Measurements from ENCODE around the gene DLL3.

DLL3 gene

DNA sequence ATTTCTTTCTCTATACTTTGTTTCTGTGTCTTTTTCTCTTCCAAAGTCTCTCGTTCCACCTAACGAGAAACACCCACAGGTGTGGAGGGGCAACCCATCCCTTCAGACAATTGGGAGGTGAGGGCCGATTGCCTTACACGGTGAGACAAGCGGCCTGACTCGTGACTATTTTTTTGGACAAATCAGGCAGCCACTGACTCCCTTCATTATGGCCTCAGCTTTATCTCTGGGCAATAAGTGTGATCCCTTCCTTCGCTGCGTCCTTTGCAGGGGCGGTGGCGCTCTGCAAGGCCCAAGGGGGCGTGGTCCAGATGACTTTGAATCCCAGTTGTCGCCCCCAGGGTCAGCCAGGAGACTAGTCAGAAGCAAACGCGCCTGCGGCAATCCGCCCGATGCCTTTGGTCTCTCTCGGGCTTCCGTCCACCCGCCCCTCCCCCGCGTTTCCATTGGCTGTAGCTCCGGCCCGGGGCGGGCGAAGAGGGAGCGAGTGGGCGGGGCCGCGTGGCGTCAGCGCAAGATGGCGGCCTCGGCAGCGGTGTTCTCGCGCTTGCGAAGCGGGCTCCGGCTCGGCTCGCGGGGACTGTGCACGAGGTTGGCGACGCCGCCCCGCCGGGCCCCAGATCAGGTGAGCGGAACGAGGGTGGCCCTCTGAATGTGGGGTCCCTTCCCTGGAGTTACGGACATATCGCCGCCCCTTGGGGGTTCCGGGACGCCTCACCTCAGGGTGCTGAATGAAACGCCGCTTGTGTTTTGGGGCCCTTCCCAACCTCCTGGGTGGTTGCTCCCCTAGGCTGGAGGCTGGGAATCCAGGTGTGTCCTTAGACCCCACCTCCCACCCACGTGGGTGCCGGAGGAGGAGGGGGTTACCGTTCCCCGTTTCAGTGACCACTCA, 18.2 kb upstream of the DLL3 start, which contains the start of gene TIMM50:
Gene TIMM50, plus strand, starts transcription at position 502 of the 892 bp plus-strand sequence. Its CDS starts 16 bp downstream, at position 518.
- Histone ChIP-seq H3K9me3 (ENCODE audit: control insufficient read depth, insufficient read depth, low read depth, low read length) (no peaks in the 10 kb centered on the region), H3K36me3 (ENCODE audit: control insufficient read depth in 2 of 2, insufficient read depth in 1 of 2, low read length in 2 of 2) (peaks cover 41 to 61% of the 10 kb centered on the region in 2 experiments), H3K4me3 (ENCODE audit: low read depth, low read length) (peak within 1 kb of the TSS; percentile 65), H3K4me1 (ENCODE audit: control insufficient read depth, insufficient read depth, low read length) (peaks cover 15% of the 10 kb centered on the region), H3K27ac (ENCODE audit: extremely low read depth, low read depth, low read length) (peak within 1 kb of the TSS; percentile 88)
- CTCF ChIA-PET = interaction anchor here (0.6 to 1.2 kb wide), 11 partner anchors 9 to 364 kb away, joined by 3 to 6 read pairs (median 4); partner anchors contain the start of genes EID2B and SUPT5H
- POLR2A ChIA-PET = interaction anchor here (0.6 to 1.6 kb wide), 35 partner anchors 9 to 1783 kb away, joined by 3 to 39 read pairs (median 5); partner anchors contain the start of genes DLL3, DYRK1B, EID2 and EID2B
- no peak for TF ChIP-seq PRDM1 (tag by site-specific recombination; IDR thresholded peaks at IDR 0.05)
- 0 out of 2 replicates have a peak, but pooled peaks have one; percentile 19 for TF ChIP-seq ZNF133 (tag by site-specific recombination; IDR thresholded peaks at IDR 0.05)
- TF ChIP-seq ZBTB26 (tag by site-specific recombination; optimal IDR thresholded peaks at IDR 0.05) = peak; percentile 98
- TF ChIP-seq SCRT2 (tag by site-specific recombination; IDR thresholded peaks at IDR 0.05) = peak; percentile 90
- TF ChIP-seq, protein P1, sequence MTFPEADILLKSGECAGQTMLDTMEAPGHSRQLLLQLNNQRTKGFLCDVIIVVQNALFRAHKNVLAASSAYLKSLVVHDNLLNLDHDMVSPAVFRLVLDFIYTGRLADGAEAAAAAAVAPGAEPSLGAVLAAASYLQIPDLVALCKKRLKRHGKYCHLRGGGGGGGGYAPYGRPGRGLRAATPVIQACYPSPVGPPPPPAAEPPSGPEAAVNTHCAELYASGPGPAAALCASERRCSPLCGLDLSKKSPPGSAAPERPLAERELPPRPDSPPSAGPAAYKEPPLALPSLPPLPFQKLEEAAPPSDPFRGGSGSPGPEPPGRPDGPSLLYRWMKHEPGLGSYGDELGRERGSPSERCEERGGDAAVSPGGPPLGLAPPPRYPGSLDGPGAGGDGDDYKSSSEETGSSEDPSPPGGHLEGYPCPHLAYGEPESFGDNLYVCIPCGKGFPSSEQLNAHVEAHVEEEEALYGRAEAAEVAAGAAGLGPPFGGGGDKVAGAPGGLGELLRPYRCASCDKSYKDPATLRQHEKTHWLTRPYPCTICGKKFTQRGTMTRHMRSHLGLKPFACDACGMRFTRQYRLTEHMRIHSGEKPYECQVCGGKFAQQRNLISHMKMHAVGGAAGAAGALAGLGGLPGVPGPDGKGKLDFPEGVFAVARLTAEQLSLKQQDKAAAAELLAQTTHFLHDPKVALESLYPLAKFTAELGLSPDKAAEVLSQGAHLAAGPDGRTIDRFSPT (tag by site-specific recombination; IDR thresholded peaks at IDR 0.05) = no peak
- TF ChIP-seq, protein P2, sequence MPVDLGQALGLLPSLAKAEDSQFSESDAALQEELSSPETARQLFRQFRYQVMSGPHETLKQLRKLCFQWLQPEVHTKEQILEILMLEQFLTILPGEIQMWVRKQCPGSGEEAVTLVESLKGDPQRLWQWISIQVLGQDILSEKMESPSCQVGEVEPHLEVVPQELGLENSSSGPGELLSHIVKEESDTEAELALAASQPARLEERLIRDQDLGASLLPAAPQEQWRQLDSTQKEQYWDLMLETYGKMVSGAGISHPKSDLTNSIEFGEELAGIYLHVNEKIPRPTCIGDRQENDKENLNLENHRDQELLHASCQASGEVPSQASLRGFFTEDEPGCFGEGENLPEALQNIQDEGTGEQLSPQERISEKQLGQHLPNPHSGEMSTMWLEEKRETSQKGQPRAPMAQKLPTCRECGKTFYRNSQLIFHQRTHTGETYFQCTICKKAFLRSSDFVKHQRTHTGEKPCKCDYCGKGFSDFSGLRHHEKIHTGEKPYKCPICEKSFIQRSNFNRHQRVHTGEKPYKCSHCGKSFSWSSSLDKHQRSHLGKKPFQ (tag by site-specific recombination; IDR thresholded peaks at IDR 0.05) = peak; percentile 69; the same call in 1 of the 2 replicates
- TF ChIP-seq ZBTB6 (tag by site-specific recombination; IDR thresholded peaks at IDR 0.05) = peak; percentile 52; the same call in 1 of the 2 replicates
- TF ChIP-seq ZFP69B (tag by site-specific recombination; IDR thresholded peaks at IDR 0.05) = peak; percentile 84
- TF ChIP-seq ZNF148 (tag by site-specific recombination; IDR thresholded peaks at IDR 0.05; ENCODE audit: borderline replicate concordance) = no peak
- peak; percentile 55; the same call in 1 of the 2 replicates for TF ChIP-seq ZNF76 (tag by site-specific recombination; IDR thresholded peaks at IDR 0.05; ENCODE audit: borderline replicate concordance, low read depth)
- peak; percentile 99 for TF ChIP-seq KLF8 (tag by site-specific recombination; IDR thresholded peaks at IDR 0.05)
- TF ChIP-seq ZNF202 (tag by site-specific recombination; IDR thresholded peaks at IDR 0.05; ENCODE audit: borderline replicate concordance) = no peak
- TF ChIP-seq ZNF830 (tag by site-specific recombination; IDR thresholded peaks at IDR 0.05; ENCODE audit: low read depth) = no peak
- no peak for TF ChIP-seq MEIS1 (CRISPR knock-in tag; IDR thresholded peaks at IDR 0.05; ENCODE audit: borderline replicate concordance)
- TF ChIP-seq ZNF560 (tag by site-specific recombination; IDR thresholded peaks at IDR 0.05; ENCODE audit: borderline replicate concordance) = no peak
- peak; percentile 98 for TF ChIP-seq KLF1 (tag by site-specific recombination; IDR thresholded peaks at IDR 0.05)
- TF ChIP-seq GLIS1 (tag by site-specific recombination; IDR thresholded peaks at IDR 0.05) = peak; percentile 75
- TF ChIP-seq ZNF37A (tag by site-specific recombination; IDR thresholded peaks at IDR 0.05) = no peak
- TF ChIP-seq ZNF645 (tag by site-specific recombination; IDR thresholded peaks at IDR 0.05) = no peak
- TF ChIP-seq ZNF529 (tag by site-specific recombination; IDR thresholded peaks at IDR 0.05; ENCODE audit: insufficient replicate concordance) = no peak
- TF ChIP-seq HOXC10 (CRISPR knock-in tag; IDR thresholded peaks at IDR 0.05) = no peak
- peak; percentile 86 for TF ChIP-seq ZNF423 (tag by site-specific recombination; IDR thresholded peaks at IDR 0.05)
- peak; percentile 62; the same call in 1 of the 2 replicates for TF ChIP-seq OSR2 (tag by site-specific recombination; IDR thresholded peaks at IDR 0.05)
- TF ChIP-seq ZNF530 (tag by site-specific recombination; IDR thresholded peaks at IDR 0.05; ENCODE audit: low read depth) = 0 out of 2 replicates have a peak, but pooled peaks have one; percentile 12
- peak; percentile 85 for TF ChIP-seq GLIS2 (tag by site-specific recombination; IDR thresholded peaks at IDR 0.05)
